ENCODE results near the gene CHCHD3.

The CHCHD3 gene

GRCh38 chr7:132768099-132768498, 313.8 kb downstream of the CHCHD3 start:
- no peak overlapping the region for H3K4me3 ChIP-seq (ENCODE audit: low read length)
- no peak overlapping the region for H3K27ac ChIP-seq (ENCODE audit: low read depth, low read length)
- no peaks in the 10 kb centered on the region for H3K4me1 ChIP-seq (ENCODE audit: insufficient read depth, low read length)
- 90% methylated on average over 3 of the region's 3 CpGs for WGBS
- H3K36me3 ChIP-seq (ENCODE audit: insufficient read depth, low read length) = no peaks in the 10 kb centered on the region
- no peak overlapping the region for H3K9ac ChIP-seq (ENCODE audit: low read depth, low read length)
- H3K27me3 ChIP-seq (ENCODE audit: insufficient read depth, low read length) = no peaks in the 10 kb centered on the region
- peaks cover 12% of the 10 kb centered on the region; the same call in 1 of the 2 replicates for H3K9me3 ChIP-seq (ENCODE audit: insufficient read depth, low read depth, low read length)

GRCh38 chr7:132767378-132767777, 314.5 kb downstream of the CHCHD3 start:
- Histone ChIP-seq H3K36me3 (ENCODE audit: insufficient read depth, low read length) (no peaks in the 10 kb centered on the region), H3K27ac (ENCODE audit: low read depth, low read length) (no peak overlapping the region), H3K9ac (ENCODE audit: low read depth, low read length) (no peak overlapping the region), H3K27me3 (ENCODE audit: insufficient read depth, low read length) (no peaks in the 10 kb centered on the region), H3K4me1 (ENCODE audit: insufficient read depth, low read length) (no peaks in the 10 kb centered on the region), H3K4me3 (ENCODE audit: low read length) (no peak overlapping the region), H3K9me3 (ENCODE audit: insufficient read depth, low read depth, low read length) (peaks cover 12% of the 10 kb centered on the region; the same call in 1 of the 2 replicates)
- WGBS = 93% methylated on average over 5 of the region's 5 CpGs

GRCh38 chr7:132766660-132767059, 315.2 kb downstream of the CHCHD3 start:
- H3K4me3 ChIP-seq (ENCODE audit: low read length) = no peak overlapping the region
- 80% methylated on average over 1 of the region's 1 CpG for WGBS
- H3K27ac ChIP-seq (ENCODE audit: low read depth, low read length) = no peak overlapping the region
- H3K4me1 ChIP-seq (ENCODE audit: insufficient read depth, low read length) = no peaks in the 10 kb centered on the region
- H3K36me3 ChIP-seq (ENCODE audit: insufficient read depth, low read length) = no peaks in the 10 kb centered on the region
- H3K9ac ChIP-seq (ENCODE audit: low read depth, low read length) = no peak overlapping the region
- H3K9me3 ChIP-seq (ENCODE audit: insufficient read depth, low read depth, low read length) = peaks cover 12% of the 10 kb centered on the region; the same call in 1 of the 2 replicates
- no peaks in the 10 kb centered on the region for H3K27me3 ChIP-seq (ENCODE audit: insufficient read depth, low read length)

- Histone ChIP-seq H3K27ac (ENCODE audit: low read depth, low read length) (no peak overlapping the region), H3K27me3 (ENCODE audit: insufficient read depth, low read length) (no peaks in the 10 kb centered on the region), H3K9me3 (ENCODE audit: insufficient read depth, low read depth, low read length) (peaks cover 12% of the 10 kb centered on the region; the same call in 1 of the 2 replicates), H3K4me3 (ENCODE audit: low read length) (no peak overlapping the region), H3K4me1 (ENCODE audit: insufficient read depth, low read length) (no peaks in the 10 kb centered on the region), H3K9ac (ENCODE audit: low read depth, low read length) (no peak overlapping the region), H3K36me3 (ENCODE audit: insufficient read depth, low read length) (no peaks in the 10 kb centered on the region)
- 90% methylated on average over 11 of the region's 11 CpGs for WGBS
These were observed 316.0 kb downstream of the CHCHD3 start for GRCh38 chr7:132765861-132766260.

- H3K4me3 ChIP-seq (ENCODE audit: low read length) = no peak overlapping the region
- H3K36me3 ChIP-seq (ENCODE audit: insufficient read depth, low read length) = no peaks in the 10 kb centered on the region
- no peak overlapping the region for H3K27ac ChIP-seq (ENCODE audit: low read depth, low read length)
- no peak overlapping the region for H3K9ac ChIP-seq (ENCODE audit: low read depth, low read length)
- H3K27me3 ChIP-seq (ENCODE audit: insufficient read depth, low read length) = no peaks in the 10 kb centered on the region
- WGBS = 96% methylated on average over 5 of the region's 5 CpGs
- no peaks in the 10 kb centered on the region for H3K4me1 ChIP-seq (ENCODE audit: insufficient read depth, low read length)
- H3K9me3 ChIP-seq (ENCODE audit: insufficient read depth, low read depth, low read length) = peaks cover 8% of the 10 kb centered on the region; the same call in 1 of the 2 replicates
These were observed 317.1 kb downstream of the CHCHD3 start for GRCh38 chr7:132764762-132765161.

- 63% methylated on average over 7 of the region's 7 CpGs for WGBS
- Histone ChIP-seq H3K9me3 (ENCODE audit: insufficient read depth, low read depth, low read length) (no peaks in the 10 kb centered on the region; the same call in 1 of the 2 replicates), H3K9ac (ENCODE audit: low read depth, low read length) (no peak overlapping the region), H3K36me3 (ENCODE audit: insufficient read depth, low read length) (no peaks in the 10 kb centered on the region), H3K27ac (ENCODE audit: low read depth, low read length) (no peak overlapping the region), H3K4me3 (ENCODE audit: low read length) (no peak overlapping the region), H3K27me3 (ENCODE audit: insufficient read depth, low read length) (no peaks in the 10 kb centered on the region), H3K4me1 (ENCODE audit: insufficient read depth, low read length) (no peaks in the 10 kb centered on the region)
These were observed 321.0 kb downstream of the CHCHD3 start for GRCh38 chr7:132760866-132761265.

- H3K36me3 ChIP-seq (ENCODE audit: insufficient read depth, low read length) = no peaks in the 10 kb centered on the region
These were observed 321.7 kb downstream of the CHCHD3 start for GRCh38 chr7:132760244-132760623.

GRCh38 chr7:132759482-132760243, 322.2 kb downstream of the CHCHD3 start:
- Histone ChIP-seq H3K27ac (ENCODE audit: low read depth, low read length) (no peak overlapping the region), H3K9ac (ENCODE audit: low read depth, low read length) (no peak overlapping the region), H3K4me1 (ENCODE audit: insufficient read depth, low read length) (no peaks in the 10 kb centered on the region), H3K36me3 (ENCODE audit: insufficient read depth, low read length) (no peaks in the 10 kb centered on the region), H3K4me3 (ENCODE audit: low read length) (no peak overlapping the region), H3K9me3 (ENCODE audit: insufficient read depth, low read depth, low read length) (no peaks in the 10 kb centered on the region; the same call in 1 of the 2 replicates), H3K27me3 (ENCODE audit: insufficient read depth, low read length) (no peaks in the 10 kb centered on the region)
- 81% methylated on average over 15 of the region's 15 CpGs for WGBS

More at GRCh38 chr7:132760244-132760623, 321.7 kb downstream of the CHCHD3 start:
- no peaks in the 10 kb centered on the region for H3K4me1 ChIP-seq (ENCODE audit: insufficient read depth, low read length)
- H3K4me3 ChIP-seq (ENCODE audit: low read length) = no peak overlapping the region
- WGBS = 79% methylated on average over 1 of the region's 2 CpGs
- H3K27me3 ChIP-seq (ENCODE audit: insufficient read depth, low read length) = no peaks in the 10 kb centered on the region
- no peak overlapping the region for H3K9ac ChIP-seq (ENCODE audit: low read depth, low read length)
- no peak overlapping the region for H3K27ac ChIP-seq (ENCODE audit: low read depth, low read length)
- no peaks in the 10 kb centered on the region; the same call in 1 of the 2 replicates for H3K9me3 ChIP-seq (ENCODE audit: insufficient read depth, low read depth, low read length)

GRCh38 chr7:132758986-132759385, 322.9 kb downstream of the CHCHD3 start:
- Histone ChIP-seq H3K36me3 (ENCODE audit: insufficient read depth, low read length) (no peaks in the 10 kb centered on the region), H3K9me3 (ENCODE audit: insufficient read depth, low read depth, low read length) (no peaks in the 10 kb centered on the region; the same call in 1 of the 2 replicates), H3K27ac (ENCODE audit: low read depth, low read length) (no peak overlapping the region), H3K4me1 (ENCODE audit: insufficient read depth, low read length) (no peaks in the 10 kb centered on the region), H3K9ac (ENCODE audit: low read depth, low read length) (no peak overlapping the region), H3K27me3 (ENCODE audit: insufficient read depth, low read length) (no peaks in the 10 kb centered on the region), H3K4me3 (ENCODE audit: low read length) (no peak overlapping the region)
- whole genome bisulfite sequencing = 96% methylated on average over 5 of the region's 5 CpGs

- no peaks in the 10 kb centered on the region for H3K4me1 ChIP-seq (ENCODE audit: insufficient read depth, low read length)
- no peaks in the 10 kb centered on the region; the same call in 1 of the 2 replicates for H3K9me3 ChIP-seq (ENCODE audit: insufficient read depth, low read depth, low read length)
- H3K27me3 ChIP-seq (ENCODE audit: insufficient read depth, low read length) = no peaks in the 10 kb centered on the region
- WGBS = 65% methylated on average over 3 of the region's 3 CpGs
- H3K27ac ChIP-seq (ENCODE audit: low read depth, low read length) = no peak overlapping the region
- H3K36me3 ChIP-seq (ENCODE audit: insufficient read depth, low read length) = no peaks in the 10 kb centered on the region
- no peak overlapping the region for H3K4me3 ChIP-seq (ENCODE audit: low read length)
- no peak overlapping the region for H3K9ac ChIP-seq (ENCODE audit: low read depth, low read length)
These were observed 324.1 kb downstream of the CHCHD3 start for GRCh38 chr7:132757783-132758182.

- Histone ChIP-seq H3K27ac (ENCODE audit: low read depth, low read length) (no peak overlapping the region), H3K9me3 (ENCODE audit: insufficient read depth, low read depth, low read length) (no peaks in the 10 kb centered on the region; the same call in 1 of the 2 replicates), H3K9ac (ENCODE audit: low read depth, low read length) (no peak overlapping the region), H3K4me3 (ENCODE audit: low read length) (no peak overlapping the region), H3K4me1 (ENCODE audit: insufficient read depth, low read length) (peaks cover 12% of the 10 kb centered on the region), H3K36me3 (ENCODE audit: insufficient read depth, low read length) (no peaks in the 10 kb centered on the region), H3K27me3 (ENCODE audit: insufficient read depth, low read length) (no peaks in the 10 kb centered on the region)
- 84% methylated on average over 5 of the region's 5 CpGs for WGBS
These were observed 325.4 kb downstream of the CHCHD3 start for GRCh38 chr7:132756484-132756990.
